ENCODE data around the gene OR2T11.

Gene OR2T11

GRCh38 chr1:248596615-248597014 lies 38.3 kb downstream of the OR2T11 start:
- TF ChIP-seq REST (IDR thresholded peaks at IDR 0.05; ENCODE audit: insufficient read depth in 1 of 2, low read depth in 2 of 2, low read length in 2 of 2) (no peak), SIN3A (IDR thresholded peaks at IDR 0.05; ENCODE audit: borderline replicate concordance, insufficient read depth, low read length) (no peak), FOXP2 (optimal IDR thresholded peaks at IDR 0.05; ENCODE audit: borderline replicate concordance, extremely low read depth, extremely low read length, insufficient read depth) (no peak), TAF1 (IDR thresholded peaks at IDR 0.05; ENCODE audit: borderline replicate concordance, insufficient read depth, low read length) (no peak), POLR2AphosphoS5 (IDR thresholded peaks at IDR 0.05; ENCODE audit: low read depth, low read length) (no peak)

GRCh38 chr1:248593226-248593625 lies 41.7 kb downstream of the OR2T11 start:
- TF ChIP-seq FOXP2 (optimal IDR thresholded peaks at IDR 0.05; ENCODE audit: borderline replicate concordance, extremely low read depth, extremely low read length, insufficient read depth) (no peak), POLR2AphosphoS5 (IDR thresholded peaks at IDR 0.05; ENCODE audit: low read depth, low read length) (no peak), SIN3A (IDR thresholded peaks at IDR 0.05; ENCODE audit: borderline replicate concordance, insufficient read depth, low read length) (no peak), REST (IDR thresholded peaks at IDR 0.05; ENCODE audit: insufficient read depth in 1 of 2, low read depth in 2 of 2, low read length in 2 of 2) (no peak), TAF1 (IDR thresholded peaks at IDR 0.05; ENCODE audit: borderline replicate concordance, insufficient read depth, low read length) (no peak)

- no peak for TF ChIP-seq TAF1 (IDR thresholded peaks at IDR 0.05; ENCODE audit: borderline replicate concordance, insufficient read depth, low read length)
- no peak for TF ChIP-seq SIN3A (IDR thresholded peaks at IDR 0.05; ENCODE audit: borderline replicate concordance, insufficient read depth, low read length)
- TF ChIP-seq REST (IDR thresholded peaks at IDR 0.05; ENCODE audit: insufficient read depth in 1 of 2, low read depth in 2 of 2, low read length in 2 of 2): no peak
These were observed 42.2 kb downstream of the OR2T11 start for GRCh38 chr1:248592655-248593054.

GRCh38 chr1:248590055-248590454 lies 44.8 kb downstream of the OR2T11 start:
- TF ChIP-seq FOXP2 (optimal IDR thresholded peaks at IDR 0.05; ENCODE audit: borderline replicate concordance, extremely low read depth, extremely low read length, insufficient read depth) (no peak), POLR2AphosphoS5 (IDR thresholded peaks at IDR 0.05; ENCODE audit: low read depth, low read length) (no peak), TAF1 (IDR thresholded peaks at IDR 0.05; ENCODE audit: borderline replicate concordance, insufficient read depth, low read length) (no peak), SIN3A (IDR thresholded peaks at IDR 0.05; ENCODE audit: borderline replicate concordance, insufficient read depth, low read length) (no peak), REST (IDR thresholded peaks at IDR 0.05; ENCODE audit: insufficient read depth in 1 of 2, low read depth in 2 of 2, low read length in 2 of 2) (no peak)

GRCh38 chr1:248589334-248589733 lies 45.6 kb downstream of the OR2T11 start:
- TF ChIP-seq POLR2AphosphoS5 (IDR thresholded peaks at IDR 0.05; ENCODE audit: low read depth, low read length) (no peak), TAF1 (IDR thresholded peaks at IDR 0.05; ENCODE audit: borderline replicate concordance, insufficient read depth, low read length) (no peak), SIN3A (IDR thresholded peaks at IDR 0.05; ENCODE audit: borderline replicate concordance, insufficient read depth, low read length) (no peak), REST (IDR thresholded peaks at IDR 0.05; ENCODE audit: insufficient read depth in 1 of 2, low read depth in 2 of 2, low read length in 2 of 2) (no peak), FOXP2 (optimal IDR thresholded peaks at IDR 0.05; ENCODE audit: borderline replicate concordance, extremely low read depth, extremely low read length, insufficient read depth) (no peak)
